A549 (cell line): Measurements from ENCODE around the gene CIB4. TPM values are rescaled to one million over a fixed set of nuclear protein-coding genes. Genes with fewer than 3 reads are reported as not detected.

Experiments used
- ATAC-seq, 2 experiments: fragments of 200-7000 bp in 1 of 2; fragments of >200 bp in 1 of 2; cut with Nextera tagmentation in 1 of 2; cut with Tn5 transposase in 1 of 2; 3 replicates each; pipeline versions ENCODE4 v1.8.0 to v1.9.1; 2018 to 2020; ENCODE audit warnings: mild to moderate bottlenecking in 1 of 2, moderate library complexity in 1 of 2
- CTCF ChIA-PET: fragments of 300-600 bp; sonication (Branson Sonifier 250); formaldehyde crosslinking; extraction: SDS; loops from one replicate; lab custom pipeline; 2021; ENCODE audit warnings: antibody characterized with exemption, inconsistent platforms; lab: Yijun Ruan, JAX
- POLR2A ChIA-PET: fragments of 350-600 bp; formaldehyde crosslinking; extraction: SDS; loops from one replicate; lab custom pipeline; 2021; ENCODE audit warnings: antibody characterized with exemption, inconsistent platforms; lab: Yijun Ruan, JAX
- DNase-seq, 2 experiments: peaks; one replicate each; pipeline versions ENCODE4 v3.0.0 to v3.0.0-alpha.2; 2011 to 2016; ENCODE audit warnings: low read depth in 1 of 2, low spot score in 1 of 2
- FAIRE-seq: peaks from 2 replicates; lab custom pipeline; 2011; peaks lifted over from hg19 to GRCh38; lab: Jason Lieb, UNC
- H3K27ac ChIP-seq, 2 experiments: fragments of >200 bp; sonication (Bioruptor Twin); formaldehyde crosslinking; 3 replicates each; pipeline ENCODE4 v1.5.1; 2016 to 2017
- H3K4me1 ChIP-seq: fragments of >200 bp; sonication (Bioruptor Twin); formaldehyde crosslinking; 3 replicates; pipeline ENCODE4 v1.6.1; 2016
- H3K4me2 ChIP-seq: fragments of >200 bp; sonication (Bioruptor Twin); formaldehyde crosslinking; 3 replicates; pipeline ENCODE4 v1.6.1; 2016
- H3K4me3 ChIP-seq: fragments of >200 bp; sonication (Bioruptor Twin); formaldehyde crosslinking; 3 replicates; pipeline ENCODE4 v1.5.1; 2016
- H3K9me3 ChIP-seq: fragments of >200 bp; sonication (Bioruptor Twin); formaldehyde crosslinking; 3 replicates; pipeline ENCODE4 v1.6.1; 2016
- ATOH8 ChIP-seq: fragments of 250-450 bp; sonication (Bioruptor Pico); IDR thresholded peaks from 2 replicates; pipeline ENCODE4 v1.5.0; 2020; ENCODE audit warnings: low read depth, mild to moderate bottlenecking, moderate library complexity
- CBX2 ChIP-seq: fragments of 200-600 bp; sonication (generic); IDR thresholded peaks from 2 replicates; pipeline ENCODE4 v1.6.1; 2016; ENCODE audit warnings: low read depth, mild to moderate bottlenecking, borderline replicate concordance
- CBX8 ChIP-seq: fragments of 200-600 bp; sonication (generic); IDR thresholded peaks from 2 replicates; pipeline ENCODE4 v1.6.1; 2016
- CEBPB ChIP-seq, 2 experiments: fragments of >200 bp in 1 of 2; sonication (Bioruptor Twin) in 1 of 2; formaldehyde crosslinking in 1 of 2; IDR thresholded peaks; 2 replicates each; pipeline ENCODE4 v1.6.1; 2012 to 2016
- CHD2 ChIP-seq: fragments of 150-350 bp; IDR thresholded peaks from 2 replicates; pipeline ENCODE4 v1.6.1; 2014; ENCODE audit warnings: low read length; ENCODE audit not compliant: partially characterized antibody
- CHD4 ChIP-seq: fragments of 200-600 bp; sonication (generic); IDR thresholded peaks from 2 replicates; pipeline ENCODE4 v1.6.1; 2016; ENCODE audit warnings: antibody characterized with exemption, mild to moderate bottlenecking, borderline replicate concordance
- E2F6 ChIP-seq: IDR thresholded peaks from 2 replicates; pipeline ENCODE4 v1.6.1; 2012; ENCODE audit warnings: low read depth, borderline replicate concordance
- EHMT2 ChIP-seq: fragments of 200-600 bp; sonication (generic); IDR thresholded peaks from 2 replicates; pipeline ENCODE4 v1.6.1; 2016; ENCODE audit warnings: antibody characterized with exemption, low read depth, mild to moderate bottlenecking, moderate library complexity
- ESRRA ChIP-seq: fragments of 150-350 bp; IDR thresholded peaks from 2 replicates; pipeline ENCODE4 v1.6.1; 2014; ENCODE audit warnings: mild to moderate bottlenecking, low read length, borderline replicate concordance
- FOSL2 ChIP-seq, 2 experiments: fragments of 450-650 bp in 1 of 2; fragments of >200 bp in 1 of 2; sonication (Bioruptor Twin) in 1 of 2; formaldehyde crosslinking; IDR thresholded peaks; 2 replicates each; pipeline versions ENCODE4 v1.5.0 to v1.6.1; 2016 to 2020; ENCODE audit warnings: mild to moderate bottlenecking in 1 of 2, moderate library complexity in 1 of 2
- GATA3 ChIP-seq: IDR thresholded peaks from 2 replicates; pipeline ENCODE4 v1.6.1; 2012; ENCODE audit warnings: borderline replicate concordance
- JUN ChIP-seq, 2 experiments: fragments of >200 bp; sonication (Bioruptor Twin); formaldehyde crosslinking; IDR thresholded peaks; 2 replicates in 1 of 2; 3 replicates in 1 of 2; pipeline ENCODE4 v1.6.1; 2016 to 2017
- MAFK ChIP-seq: fragments of 450-650 bp; IDR thresholded peaks from 2 replicates; pipeline ENCODE4 v1.6.1; 2014; ENCODE audit not compliant: partially characterized antibody
- MAZ ChIP-seq: fragments of 150-350 bp; IDR thresholded peaks from 2 replicates; pipeline ENCODE4 v1.6.1; 2014; ENCODE audit warnings: antibody characterized with exemption, low read depth, low read length, borderline replicate concordance
- NFE2L2 ChIP-seq: fragments of 150-350 bp; conservative IDR thresholded peaks from 2 replicates; pipeline ENCODE4 v1.6.1; 2014; ENCODE audit warnings: low read length
- PBX3 ChIP-seq: IDR thresholded peaks from 2 replicates; pipeline ENCODE4 v1.6.1; 2012
- RCOR1 ChIP-seq: fragments of 150-350 bp; IDR thresholded peaks from 2 replicates; pipeline ENCODE4 v1.6.1; 2014; ENCODE audit warnings: antibody characterized with exemption, low read length, low read depth
- TFCP2L1 ChIP-seq: fragments of 250-450 bp; sonication (Bioruptor Pico); IDR thresholded peaks from 2 replicates; pipeline ENCODE4 v1.5.0; 2021; ENCODE audit warnings: mild to moderate bottlenecking
- TP53 ChIP-seq: fragments of 250-450 bp; sonication (Bioruptor Pico); IDR thresholded peaks from 2 replicates; pipeline ENCODE4 v1.5.0; 2021; ENCODE audit warnings: mild to moderate bottlenecking, moderate library complexity
- USF2 ChIP-seq: fragments of 450-650 bp; IDR thresholded peaks from 2 replicates; pipeline ENCODE4 v1.6.1; 2014; ENCODE audit warnings: antibody characterized with exemption
- WGBS: methylation state at CpG from one replicate; pipeline ENCODE4 v1.1.6; 2017; ENCODE audit errors: missing lambda C conversion rate; 5-methylcytosine and 5-hydroxymethylcytosine counted together
- polyA plus RNA-seq, 4 experiments: library from polyadenylated mRNA; depleted of rRNA in 3 of 4; stranded (reverse); fragments of >200 nt; fragmentation: RNase III in 1 of 4; extraction: RNeasy Plus Mini Kit Qiagen cat#74134 plus additional on column Dnase treatment in 1 of 4; gene quantifications; 2 replicates in 3 of 4; 3 replicates in 1 of 4; pipeline ENCODE4 v1.2.3, GENCODE V29; 2011 to 2017

CIB4 gene
- polyA plus RNA-seq, 2 of the 4 experiments (the other 2 are of a cell fraction): 0.30 to 1.0 TPM

- FAIRE-seq: no peak
- no peaks in the 10 kb centered on the region for H3K9me3 ChIP-seq
- H3K4me2 ChIP-seq: no peak overlapping the region
- no peak overlapping the region for H3K4me3 ChIP-seq
- TF ChIP-seq FOSL2 (IDR thresholded peaks at IDR 0.05): no peak
- no peak for TF ChIP-seq FOSL2 (CRISPR knock-in tag; IDR thresholded peaks at IDR 0.05)
- TF ChIP-seq CHD2: no peak
- no peak for TF ChIP-seq TP53 (CRISPR knock-in tag)
- no peak for TF ChIP-seq CBX8
- no peak for TF ChIP-seq GATA3
- TF ChIP-seq CEBPB (IDR thresholded peaks at IDR 0.05): no peak
- TF ChIP-seq PBX3: no peak
- TF ChIP-seq RCOR1: no peak
- TF ChIP-seq NFE2L2: no peak
- no peak for TF ChIP-seq EHMT2
- POLR2A ChIA-PET: no interaction called here
- CTCF ChIA-PET: interaction anchor here (0.9 to 18.4 kb wide), 12 partner anchors 12 to 153 kb away, joined by 3 to 736 read pairs (median 4); no protein-coding TSS in a partner anchor
- H3K27ac ChIP-seq: peak overlapping the region in 1 of 2 experiments; percentile 73; a peak in 3 of 6 replicates
- no peak for ATAC-seq
- no peak for DNase-seq
- H3K4me1 ChIP-seq: peaks cover 9% of the 10 kb centered on the region; the same call in 1 of the 3 replicates
- WGBS: 69% methylated on average over 10 of the region's 10 CpGs
Observed at GRCh38 chr2:26616706-26617587, 24.2 kb downstream of the CIB4 start.

GRCh38 chr2:26615860-26616705 lies 25.1 kb downstream of the CIB4 start:
- H3K4me3 ChIP-seq: no peak overlapping the region
- H3K4me2 ChIP-seq: no peak overlapping the region
- no peak for FAIRE-seq
- ChIA-PET POLR2A (no interaction called here), CTCF (interaction anchor here (0.7 to 18.4 kb wide), 25 partner anchors 11 to 469 kb away, joined by 3 to 736 read pairs (median 3); partner anchors contain the start of genes CIB4 and KCNK3)
- ATAC-seq: no peak
- peak overlapping the region in 1 of 2 experiments; percentile 73; a peak in 3 of 6 replicates for H3K27ac ChIP-seq
- WGBS: 77% methylated on average over 17 of the region's 18 CpGs
- H3K4me1 ChIP-seq: peaks cover 9% of the 10 kb centered on the region; the same call in 2 of the 3 replicates
- no peak for DNase-seq
- no peaks in the 10 kb centered on the region for H3K9me3 ChIP-seq
- TF ChIP-seq ATOH8 (no peak), RCOR1 (no peak), FOSL2 (IDR thresholded peaks at IDR 0.05) (no peak), FOSL2 (CRISPR knock-in tag; IDR thresholded peaks at IDR 0.05) (no peak), ESRRA (no peak), CHD4 (no peak), MAFK (no peak), USF2 (no peak), MAZ (no peak), CBX2 (no peak), PBX3 (no peak), TFCP2L1 (CRISPR knock-in tag) (no peak), E2F6 (no peak), TP53 (CRISPR knock-in tag) (no peak), JUN (IDR thresholded peaks at IDR 0.05) (no peak), CBX8 (no peak)
